Thoracic aorta endothelial cell (primary cell): ENCODE data around the gene KDM4D. TPM values are rescaled to one million over a fixed set of nuclear protein-coding genes. Genes with fewer than 3 reads are reported as not detected.

Source experiments
- total RNA-seq: library from RNA; depleted of rRNA; stranded (reverse); fragments of >200 nt; gene quantifications from 2 replicates; pipeline ENCODE4 v1.2.3, GENCODE V29; 2012

The KDM4D gene
- 0.80 and 1.1 TPM in 2 replicates for total RNA-seq

DNA sequence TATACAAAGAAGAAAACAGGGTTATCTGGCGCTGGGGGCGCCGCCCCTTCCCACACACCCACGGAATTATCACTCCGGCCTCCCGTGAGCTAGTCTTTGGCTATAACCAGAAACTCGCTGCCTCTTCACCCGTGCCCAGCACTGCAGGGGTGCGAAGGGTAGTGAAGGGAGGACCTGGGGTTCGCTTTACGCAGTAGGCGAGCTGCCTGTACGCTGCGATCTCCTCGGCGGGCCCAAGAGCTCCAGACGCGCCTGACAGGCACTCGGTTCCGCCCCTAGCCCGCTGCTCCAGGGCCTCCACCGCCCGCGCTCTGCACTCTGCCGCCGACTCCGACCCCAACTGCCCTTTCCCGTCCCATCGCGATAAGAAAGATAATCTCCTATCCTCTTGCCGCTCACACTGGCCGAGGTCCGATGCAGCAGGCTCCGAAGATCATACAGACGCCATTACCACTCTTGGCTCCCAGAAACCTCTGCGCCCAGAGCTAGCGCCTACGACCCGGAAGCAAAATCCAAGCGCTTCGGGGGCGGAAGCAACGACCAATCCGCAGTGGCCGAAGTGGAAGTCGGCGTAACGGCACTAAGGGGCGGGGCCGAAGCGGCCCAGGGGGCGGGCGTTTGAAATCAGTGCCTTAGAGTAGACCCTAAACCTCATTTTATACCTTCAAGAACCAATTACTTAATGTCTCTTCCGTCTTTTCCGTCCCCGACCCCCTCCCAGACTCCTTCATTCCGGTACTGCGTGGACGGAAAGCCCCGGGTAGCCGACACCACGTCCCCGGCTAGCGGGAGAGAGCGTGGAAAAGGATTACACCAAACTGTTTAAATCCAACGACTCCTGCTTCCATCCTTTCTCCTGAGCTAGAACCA is at the start of gene KDM4D, which contains the start of gene CWC15:
KDM4D (plus strand) TSS at position 611 of the 870 bp plus-strand sequence. CDS start 23,664 bp downstream, outside the sequence.
CWC15 (minus strand) TSS at position 458 of the 870 bp plus-strand sequence. CDS start 1,371 bp downstream, outside the sequence.

DNA sequence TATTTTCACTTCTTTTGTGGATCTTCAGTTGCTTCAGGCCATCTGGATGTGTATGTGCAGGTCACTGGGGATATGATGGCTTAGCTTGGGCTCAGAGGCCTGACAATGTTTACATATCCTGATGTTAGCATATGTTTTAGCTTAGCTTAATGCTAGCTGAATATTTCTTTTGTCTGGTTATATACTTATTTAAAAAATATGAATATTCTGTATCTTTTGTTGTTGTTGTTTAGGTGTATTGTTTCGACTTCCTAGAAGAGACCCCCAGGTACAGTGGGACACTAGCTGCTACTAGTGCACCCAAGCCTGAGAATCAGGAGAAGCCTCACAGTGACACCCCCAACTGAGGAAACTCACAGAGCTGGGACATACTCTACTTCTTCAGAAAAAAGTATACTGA is 51.4 kb downstream of the KDM4D start, which contains the start of gene KDM4E:
KDM4E (plus strand) TSS at position 301 of the 400 bp plus-strand sequence. CDS start 300 bp downstream, outside the sequence.

Other genes with a start within 250 kb of the KDM4D start
- 50.0 and 53.6 TPM in 2 replicates for gene AMOTL1, start 205.4 kb upstream of the KDM4D start, total RNA-seq
- gene CWC15, start 153 bp upstream of the KDM4D start, total RNA-seq, result 49.5 and 53.6 TPM in 2 replicates
- not detected in 2 replicates for gene KDM4E, start 51.5 kb downstream of the KDM4D start, total RNA-seq
- not detected in 2 replicates for gene KDM4F, start 75.7 kb downstream of the KDM4D start, total RNA-seq
- 22.5 and 29.1 TPM in 2 replicates for gene SRSF8, start 93.2 kb downstream of the KDM4D start, total RNA-seq
- 27.5 and 34.5 TPM in 2 replicates for gene ENDOD1, start 116.1 kb downstream of the KDM4D start, total RNA-seq